H9 (cell line): Measurements from ENCODE around the gene ING1. TPM values are rescaled to one million over a fixed set of nuclear protein-coding genes. Genes with fewer than 3 reads are reported as not detected.
"Not testable (repeated sequence)": the region's sequence is repeated elsewhere in the genome, so short reads cannot be mapped to it uniquely, and the experiment has no call there.

Source experiments
- DNase-seq: peaks from one replicate; pipeline ENCODE4 v3.0.0-alpha.2; 2017
- H2AFZ ChIP-seq: one replicate; pipeline ENCODE4 v1.6.1; 2013; ENCODE audit warnings: mild to moderate bottlenecking, low read length, control low read depth, moderate library complexity
- H2AK5ac ChIP-seq: 2 replicates; pipeline ENCODE4 v1.6.1; 2013; ENCODE audit warnings: low read length, control low read depth, mixed read lengths; ENCODE audit not compliant: insufficient read length
- H2BK120ac ChIP-seq: one replicate; pipeline ENCODE4 v1.6.1; 2013; ENCODE audit warnings: low read depth, mild to moderate bottlenecking, low read length, control low read depth, inconsistent platforms; ENCODE audit not compliant: poor library complexity, severe bottlenecking
- H2BK12ac ChIP-seq: 2 replicates; pipeline ENCODE4 v1.6.1; 2013; ENCODE audit warnings: low read length, control low read depth, mixed read lengths, low read depth; ENCODE audit not compliant: insufficient read length
- H2BK15ac ChIP-seq: 2 replicates; pipeline ENCODE4 v1.6.1; 2013; ENCODE audit warnings: low read depth, low read length, control low read depth
- H2BK20ac ChIP-seq: one replicate; pipeline ENCODE4 v1.6.1; 2013; ENCODE audit warnings: low read depth, mild to moderate bottlenecking, low read length, control low read depth, inconsistent platforms; ENCODE audit not compliant: poor library complexity, severe bottlenecking
- H2BK5ac ChIP-seq: 2 replicates; pipeline ENCODE4 v1.6.1; 2013; ENCODE audit warnings: low read length, control low read depth, mixed read lengths; ENCODE audit not compliant: insufficient read length
- H3K14ac ChIP-seq: 2 replicates; pipeline ENCODE4 v1.6.1; 2013; ENCODE audit warnings: low read length, control low read depth; ENCODE audit not compliant: insufficient read depth
- H3K18ac ChIP-seq: 2 replicates; pipeline ENCODE4 v1.6.1; 2013; ENCODE audit warnings: low read depth, mild to moderate bottlenecking, mixed read lengths, low read length, control low read depth; ENCODE audit not compliant: insufficient read length
- H3K23ac ChIP-seq: 2 replicates; pipeline ENCODE4 v1.6.1; 2013; ENCODE audit warnings: low read length, control low read depth, mixed read lengths, low read depth; ENCODE audit not compliant: insufficient read length
- H3K23me2 ChIP-seq: 2 replicates; pipeline ENCODE4 v1.6.1; 2013; ENCODE audit warnings: low read depth, mild to moderate bottlenecking, mixed read lengths, low read length, control low read depth; ENCODE audit not compliant: insufficient read length, poor library complexity, severe bottlenecking
- H3K27ac ChIP-seq: 2 replicates; pipeline ENCODE4 v1.5.1; 2013; ENCODE audit warnings: low read length, control low read depth, mixed read lengths, low read depth; ENCODE audit not compliant: insufficient read length
- H3K27me3 ChIP-seq: 2 replicates; pipeline ENCODE4 v1.6.1; 2013; ENCODE audit warnings: low read length, control low read depth, inconsistent platforms; ENCODE audit not compliant: insufficient read depth
- H3K4ac ChIP-seq: 2 replicates; pipeline ENCODE4 v1.6.1; 2013; ENCODE audit warnings: low read depth, mild to moderate bottlenecking, control low read depth, inconsistent platforms, low read length, moderate library complexity
- H3K4me1 ChIP-seq: 2 replicates; pipeline ENCODE4 v1.6.1; 2013; ENCODE audit warnings: low read length, control low read depth, inconsistent platforms; ENCODE audit not compliant: insufficient read depth
- H3K4me2 ChIP-seq: 2 replicates; pipeline ENCODE4 v1.6.1; 2013; ENCODE audit warnings: low read length, control low read depth, mixed read lengths; ENCODE audit not compliant: insufficient read length, insufficient read depth
- H3K56ac ChIP-seq: 2 replicates; pipeline ENCODE4 v1.6.1; 2013; ENCODE audit warnings: low read depth, mild to moderate bottlenecking, mixed read lengths, low read length, control low read depth; ENCODE audit not compliant: insufficient read length
- H3K79me1 ChIP-seq: 2 replicates; pipeline ENCODE4 v1.6.1; 2013; ENCODE audit warnings: low read depth, mild to moderate bottlenecking, moderate library complexity, low read length, control low read depth, inconsistent platforms; ENCODE audit not compliant: insufficient read depth, poor library complexity, severe bottlenecking
- H3K79me2 ChIP-seq: 2 replicates; pipeline ENCODE4 v1.6.1; 2013; ENCODE audit warnings: low read length, control low read depth, inconsistent platforms; ENCODE audit not compliant: insufficient read depth
- H3K9ac ChIP-seq: 2 replicates; pipeline ENCODE4 v1.6.1; 2013; ENCODE audit warnings: low read length, control low read depth, mixed read lengths; ENCODE audit not compliant: insufficient read length; ENCODE audit errors: extremely low read depth
- H3K9me3 ChIP-seq: one replicate; pipeline ENCODE4 v1.6.1; 2013; ENCODE audit warnings: low read depth, low read length, inconsistent platforms; ENCODE audit not compliant: control insufficient read depth
- H3T11ph ChIP-seq: one replicate; pipeline ENCODE4 v1.6.1; 2013; ENCODE audit warnings: mild to moderate bottlenecking, low read length, control low read depth, inconsistent platforms
- H4K20me1 ChIP-seq: one replicate; pipeline ENCODE4 v1.6.1; 2013; ENCODE audit not compliant: control insufficient read depth, insufficient read length, insufficient read depth
- H4K5ac ChIP-seq: 2 replicates; pipeline ENCODE4 v1.6.1; 2013; ENCODE audit warnings: low read depth, mild to moderate bottlenecking, mixed read lengths, low read length, control low read depth; ENCODE audit not compliant: insufficient read length
- H4K8ac ChIP-seq: replicated peaks from 2 replicates; pipeline ENCODE4 v1.6.1; 2013; ENCODE audit warnings: low read length, control low read depth, mixed read lengths, low read depth; ENCODE audit not compliant: insufficient read length
- H4K91ac ChIP-seq: 2 replicates; pipeline ENCODE4 v1.6.1; 2013; ENCODE audit warnings: low read depth, mild to moderate bottlenecking, moderate library complexity, mixed read lengths, low read length, control low read depth; ENCODE audit not compliant: insufficient read length
- H3K27ac Mint-ChIP-seq, 3 experiments: 2 replicates in 2 of 3; 3 replicates in 1 of 3; pipeline ENCODE4 v1.8.0; 2020 to 2021; ENCODE audit warnings: mixed read lengths in 3 of 3, mild to moderate bottlenecking in 1 of 3, moderate library complexity in 1 of 3
- H3K27me3 Mint-ChIP-seq: 2 replicates; pipeline ENCODE4 v1.8.0; 2021; ENCODE audit warnings: low read depth, mild to moderate bottlenecking, moderate library complexity, mixed read lengths
- H3K36me3 Mint-ChIP-seq, 3 experiments: 2 replicates in 2 of 3; 3 replicates in 1 of 3; pipeline ENCODE4 v1.8.0; 2020 to 2021; ENCODE audit warnings: low read depth in 3 of 3, mixed read lengths in 3 of 3; ENCODE audit not compliant: insufficient read depth in 1 of 3
- H3K4me1 Mint-ChIP-seq, 2 experiments: 2 replicates each; pipeline ENCODE4 v1.8.0; 2020; ENCODE audit warnings: mixed read lengths in 2 of 2
- H3K4me3 Mint-ChIP-seq, 2 experiments: 2 replicates in 1 of 2; 3 replicates in 1 of 2; pipeline ENCODE4 v1.8.0; 2020 to 2021; ENCODE audit warnings: mild to moderate bottlenecking in 2 of 2, mixed read lengths in 2 of 2, moderate library complexity in 1 of 2
- H3K9me3 Mint-ChIP-seq, 2 experiments: 2 replicates in 1 of 2; 3 replicates in 1 of 2; pipeline ENCODE4 v1.8.0; 2020; ENCODE audit warnings: mild to moderate bottlenecking in 2 of 2, mixed read lengths in 2 of 2, moderate library complexity in 1 of 2
- CTCF ChIP-seq: fragments of 200-600 bp; sonication (generic); conservative IDR thresholded peaks from 3 replicates; pipeline ENCODE4 v1.8.0; 2021; ENCODE audit warnings: antibody characterized with exemption, mild to moderate bottlenecking
- WGBS: extraction: QIAGEN DNeasy Blood & Tissue Kit; methylation state at CpG from one replicate; pipeline ENCODE4 v1.1.7; 2013; ENCODE audit warnings: missing lambda C conversion rate, low lambda C conversion rate, mixed read lengths; ENCODE audit not compliant: insufficient read length; ENCODE audit errors: extremely low coverage; 5-methylcytosine and 5-hydroxymethylcytosine counted together
- total RNA-seq: library from RNA; stranded (reverse); gene quantifications from 2 replicates; pipeline ENCODE4 v1.2.1, GENCODE V29; 2021

ING1 gene
- total RNA-seq, 1 experiment from 2014 or later: 17.3 TPM

GRCh38 chr13:110723598-110723997, 10.1 kb downstream of the ING1 start:
- WGBS: no CpG with 5 or more reads among the region's 8 CpGs
- Histone ChIP-seq H3K27ac (no peak overlapping the region), H2BK15ac (no peak overlapping the region)

GRCh38 chr13:110726153-110726552, 12.7 kb downstream of the ING1 start:
- not testable (repeated sequence) for H3K4me1 ChIP-seq, H3K9ac ChIP-seq, H4K91ac ChIP-seq, H2BK5ac ChIP-seq, H3K4ac ChIP-seq, H3K4me2 ChIP-seq, H3K4me3 Mint-ChIP-seq, H2BK15ac ChIP-seq, H3K23ac ChIP-seq, H3K18ac ChIP-seq, H2BK20ac ChIP-seq, H3K27me3 Mint-ChIP-seq, H4K20me1 ChIP-seq, H3K27ac Mint-ChIP-seq, H3K9me3 Mint-ChIP-seq, H4K8ac ChIP-seq, H3K56ac ChIP-seq, H3T11ph ChIP-seq, H3K27me3 ChIP-seq, H3K27ac ChIP-seq, H3K9me3 ChIP-seq, H3K79me2 ChIP-seq, DNase-seq, H3K23me2 ChIP-seq, H2AFZ ChIP-seq, H2BK120ac ChIP-seq, H2BK12ac ChIP-seq, H3K79me1 ChIP-seq, H3K14ac ChIP-seq, H3K36me3 Mint-ChIP-seq, H3K4me1 Mint-ChIP-seq, H2AK5ac ChIP-seq, H4K5ac ChIP-seq
- no CpG with 5 or more reads among the region's 6 CpGs for WGBS

More at GRCh38 chr13:110723598-110723997, 10.1 kb downstream of the ING1 start:
- Histone ChIP-seq H4K8ac (no peak overlapping the region), H3K79me1 (peaks cover 6% of the 10 kb centered on the region), H2AK5ac (no peak overlapping the region), H4K91ac (no peak overlapping the region), H3K14ac (no peak overlapping the region), H3K18ac (no peak overlapping the region), H3K9me3 (no peaks in the 10 kb centered on the region), H3K23ac (no peak overlapping the region), H3K79me2 (peaks cover 12% of the 10 kb centered on the region; the same call in 1 of the 2 replicates), H3K4ac (no peak overlapping the region), H2BK120ac (no peak overlapping the region), H4K20me1 (no peaks in the 10 kb centered on the region), H3K4me2 (no peak overlapping the region), H3K9ac (no peak overlapping the region), H2AFZ (no peak overlapping the region), H3K56ac (no peak overlapping the region), H2BK12ac (no peak overlapping the region), H4K5ac (no peak overlapping the region), H2BK20ac (no peak overlapping the region), H3K23me2 (no peaks in the 10 kb centered on the region), H3K4me1 (no peaks in the 10 kb centered on the region), H3T11ph (no peak overlapping the region), H3K27me3 (no peaks in the 10 kb centered on the region), H2BK5ac (no peak overlapping the region)
- Mint-ChIP-seq H3K4me1 (peaks cover 2 to 6% of the 10 kb centered on the region in 2 experiments; a peak in 1 of 4 replicates), H3K27me3 (no peaks in the 10 kb centered on the region), H3K27ac (peak overlapping the region in 2 of 3 experiments; percentile 29 to 82; a peak in 4 of 7 replicates), H3K36me3 (peaks cover 7 to 25% (median 23%) of the 10 kb centered on the region in 3 experiments; a peak in 5 of 7 replicates), H3K9me3 (no peaks in the 10 kb centered on the region), H3K4me3 (no peak overlapping the region)
- no peak for DNase-seq
- TF ChIP-seq CTCF: no peak
